Activated CD8-positive, alpha-beta memory T cell treated with anti-CD3 and anti-CD28 coated beads for 48 hours (primary cell): ENCODE results near the gene ALG3.

Experiments
- DNase-seq, 3 experiments: peaks; one replicate each; pipeline ENCODE4 v3.0.0-alpha.2; 2020; ENCODE audit warnings: low read depth in 2 of 3, low spot score in 2 of 3

Gene ALG3

DNA sequence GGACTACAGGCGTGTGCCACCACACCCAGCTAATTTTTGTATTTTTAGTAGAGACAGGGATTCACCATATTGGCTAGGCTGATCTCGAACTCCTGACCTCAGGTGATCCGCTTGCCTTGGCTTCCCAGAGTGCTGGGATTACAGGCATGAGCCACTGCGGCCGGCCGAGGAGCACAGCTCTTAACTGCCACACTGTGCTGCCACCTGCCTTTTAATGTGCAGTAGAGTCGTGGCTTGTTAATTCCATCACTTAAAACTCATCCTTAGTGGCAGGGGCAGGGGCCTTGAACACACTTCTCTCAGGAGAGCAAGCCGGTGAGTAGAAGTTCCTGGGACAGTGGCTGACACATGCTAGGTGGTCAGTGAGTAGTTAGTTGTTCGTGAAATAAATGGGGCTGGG is 50.3 kb downstream of the ALG3 start:
- no peak for DNase-seq

- DNase-seq = no peak
These were observed 52.2 kb downstream of the ALG3 start for GRCh38 chr3:184196536-184196935.

DNA sequence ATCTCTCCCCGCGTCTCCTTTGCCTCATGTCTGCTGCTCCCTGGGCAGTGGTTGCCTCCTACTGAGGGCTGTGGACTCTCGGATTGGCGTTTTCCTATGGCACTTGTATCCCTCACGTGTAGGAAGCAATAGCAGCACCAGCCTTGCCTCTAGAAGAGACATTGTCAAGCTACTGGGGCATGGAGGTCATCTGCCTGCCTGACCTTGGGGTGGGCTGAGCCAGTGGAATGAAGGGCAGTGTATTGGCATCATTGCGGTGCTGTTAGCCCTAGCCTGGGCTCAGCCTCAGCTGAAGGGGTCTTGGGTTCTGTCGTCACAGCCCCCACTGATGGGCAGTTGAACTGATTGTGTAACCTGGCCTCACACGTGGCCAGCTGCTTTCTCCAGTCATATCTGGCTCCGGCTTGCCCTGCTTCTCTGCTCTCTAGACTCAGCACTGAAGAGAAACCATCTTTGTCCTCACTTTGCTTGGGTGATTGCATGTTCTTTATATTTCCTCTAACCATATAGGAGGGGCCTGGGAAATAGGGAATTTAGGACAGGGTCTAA is 54.7 kb downstream of the ALG3 start:
- DNase-seq = no peak

GRCh38 chr3:184192889-184193288 is 55.9 kb downstream of the ALG3 start:
- DNase-seq = no peak
